T-helper 17 cell (primary cell): ENCODE results near the gene OPN1SW. TPM values are rescaled to one million over a fixed set of nuclear protein-coding genes. Genes with fewer than 3 reads are reported as not detected.

Experiments
- ATAC-seq: fragments of 150-1000 bp; cut with Tn5 transposase; 2 replicates; pipeline ENCODE4 v1.10.0; 2021; ENCODE audit warnings: mild to moderate bottlenecking, moderate library complexity
- DNase-seq, 3 donors: peaks; one replicate each; pipeline versions ENCODE4 v3.0.0 to v3.0.0-alpha.2; 2020 to 2021
- H3K9me3 ChIP-seq: one replicate; pipeline ENCODE4 v1.7.0; 2013; ENCODE audit warnings: low read length, mild to moderate bottlenecking; ENCODE audit not compliant: control insufficient read depth, poor library complexity, severe bottlenecking
- H3K27ac Mint-ChIP-seq: one replicate; pipeline ENCODE4 v1.8.0; 2022; ENCODE audit warnings: mild to moderate bottlenecking, moderate library complexity, mixed read lengths
- H3K27me3 Mint-ChIP-seq: one replicate; pipeline ENCODE4 v1.8.0; 2022; ENCODE audit warnings: mixed read lengths
- H3K36me3 Mint-ChIP-seq: one replicate; pipeline ENCODE4 v1.8.0; 2022; ENCODE audit warnings: low read depth, mixed read lengths
- H3K4me1 Mint-ChIP-seq: one replicate; pipeline ENCODE4 v1.8.0; 2022; ENCODE audit warnings: mild to moderate bottlenecking, mixed read lengths
- H3K4me3 Mint-ChIP-seq: one replicate; pipeline ENCODE4 v1.8.0; 2022; ENCODE audit warnings: mild to moderate bottlenecking, moderate library complexity, mixed read lengths
- total RNA-seq, 4 donors: library from RNA in 2 of 4; stranded (reverse) in 2 of 4; gene quantifications; one replicate each; pipeline ENCODE4 v1.2.3 and lab custom pipeline; 2022 to 2026

OPN1SW gene
- total RNA-seq, 2 donors from 2014 or later, result not detected

DNA sequence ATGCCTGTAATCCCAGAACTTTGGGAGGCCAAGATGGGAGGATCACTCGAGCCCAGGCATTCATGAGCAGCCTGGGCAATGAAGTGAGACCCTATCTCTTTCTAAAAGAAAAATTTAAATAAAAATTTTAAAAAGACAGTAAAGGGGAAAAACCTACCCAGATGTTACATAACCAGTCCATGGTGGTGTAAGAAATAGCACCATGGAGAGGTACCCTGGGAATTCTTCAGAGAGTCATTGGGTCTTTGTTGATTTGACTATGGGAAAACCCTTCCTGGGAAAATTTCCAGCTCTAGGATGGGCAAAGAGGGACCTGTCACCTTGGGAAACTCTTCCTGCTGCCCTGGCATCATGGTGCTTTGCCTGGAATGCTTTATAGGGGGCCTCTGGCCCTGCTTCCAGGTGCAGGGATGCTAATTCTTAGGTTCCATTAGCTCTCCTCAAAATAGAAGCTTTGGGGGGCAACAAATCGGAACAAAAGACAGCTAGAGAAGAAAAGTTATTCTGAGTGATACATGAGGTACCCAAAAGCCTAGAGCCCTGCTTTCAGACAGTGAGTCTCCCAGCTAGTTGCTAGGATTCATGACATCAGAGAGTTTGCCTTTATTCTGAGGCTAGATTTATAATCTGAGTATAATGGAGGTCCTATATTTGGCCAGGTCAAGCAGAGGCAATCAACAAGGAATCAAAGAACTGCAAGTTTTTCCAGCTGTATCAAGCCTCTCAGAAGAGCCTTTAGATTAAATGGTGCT, 26.2 kb upstream of the OPN1SW start:
- ATAC-seq, result no peak
- no peak for DNase-seq
- Mint-ChIP-seq H3K4me3 (no peak overlapping the region), H3K4me1 (peaks cover 2% of the 10 kb centered on the region), H3K27me3 (no peaks in the 10 kb centered on the region), H3K36me3 (peaks cover 8% of the 10 kb centered on the region), H3K27ac (peak overlapping the region; percentile 81)
- no peaks in the 10 kb centered on the region for H3K9me3 ChIP-seq

GRCh38 chr7:128801003-128801402, 25.4 kb upstream of the OPN1SW start:
- H3K9me3 ChIP-seq, result no peaks in the 10 kb centered on the region
- H3K27ac Mint-ChIP-seq, result peak overlapping the region; percentile 81
- no peaks in the 10 kb centered on the region for H3K27me3 Mint-ChIP-seq
- H3K36me3 Mint-ChIP-seq, result peaks cover 6% of the 10 kb centered on the region
- ATAC-seq, result no peak
- peaks cover 2% of the 10 kb centered on the region for H3K4me1 Mint-ChIP-seq
- no peak overlapping the region for H3K4me3 Mint-ChIP-seq
- no peak for DNase-seq

DNA sequence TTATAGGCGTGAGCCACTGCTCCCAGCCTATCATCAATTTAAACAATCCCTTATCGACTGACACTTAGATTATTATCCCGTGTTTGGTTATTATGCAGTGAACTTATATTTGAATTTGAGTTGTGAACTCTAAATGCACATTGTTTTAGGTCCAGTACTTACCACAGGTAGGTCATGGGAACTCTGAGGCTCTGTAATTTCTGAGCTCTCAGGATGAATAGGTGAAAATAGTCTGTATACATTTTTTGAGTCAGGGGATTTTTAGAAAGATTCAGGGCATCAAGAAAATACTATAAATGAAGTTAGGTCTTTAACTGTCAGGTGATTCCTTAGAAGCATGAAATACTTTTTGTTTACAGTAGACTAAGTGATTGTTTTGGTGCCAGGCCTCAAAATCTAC, 25.0 kb upstream of the OPN1SW start:
- DNase-seq (no peak), ATAC-seq (no peak)
- Mint-ChIP-seq H3K4me3 (no peak overlapping the region), H3K4me1 (peaks cover 2% of the 10 kb centered on the region), H3K27me3 (no peaks in the 10 kb centered on the region), H3K27ac (no peak overlapping the region), H3K36me3 (peaks cover 6% of the 10 kb centered on the region)
- no peaks in the 10 kb centered on the region for H3K9me3 ChIP-seq

DNA sequence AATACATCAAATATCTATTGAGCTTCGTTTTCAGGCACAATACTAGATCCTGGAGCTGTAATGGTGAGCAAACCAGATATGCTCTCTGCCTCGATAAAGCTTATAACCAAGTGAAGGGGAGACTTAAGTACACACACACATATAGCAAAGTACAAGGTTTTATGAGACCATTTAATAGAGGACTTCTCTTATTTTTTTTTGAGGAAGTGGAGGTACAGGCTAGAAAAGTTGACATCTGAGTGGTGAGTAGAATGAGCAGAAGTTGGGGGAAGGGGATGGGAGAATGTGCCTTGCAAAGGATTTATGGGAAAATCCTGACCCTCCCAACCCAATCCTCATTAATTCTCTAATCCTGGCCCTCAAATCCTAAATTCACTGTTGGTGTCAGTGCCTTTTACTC, 23.9 kb upstream of the OPN1SW start:
- H3K27me3 Mint-ChIP-seq, result no peaks in the 10 kb centered on the region
- no peak for DNase-seq
- no peak for ATAC-seq
- no peaks in the 10 kb centered on the region for H3K9me3 ChIP-seq
- H3K4me3 Mint-ChIP-seq, result no peak overlapping the region
- peaks cover 2% of the 10 kb centered on the region for H3K4me1 Mint-ChIP-seq
- H3K36me3 Mint-ChIP-seq, result peaks cover 8% of the 10 kb centered on the region
- H3K27ac Mint-ChIP-seq, result no peak overlapping the region

- Mint-ChIP-seq H3K27ac (no peak overlapping the region), H3K36me3 (peaks cover 9% of the 10 kb centered on the region), H3K4me1 (peaks cover 8% of the 10 kb centered on the region), H3K4me3 (no peak overlapping the region), H3K27me3 (no peaks in the 10 kb centered on the region)
- H3K9me3 ChIP-seq, result no peaks in the 10 kb centered on the region
- ATAC-seq (no peak), DNase-seq (no peak)
Measured at GRCh38 chr7:128796327-128796726, 20.7 kb upstream of the OPN1SW start.

DNA sequence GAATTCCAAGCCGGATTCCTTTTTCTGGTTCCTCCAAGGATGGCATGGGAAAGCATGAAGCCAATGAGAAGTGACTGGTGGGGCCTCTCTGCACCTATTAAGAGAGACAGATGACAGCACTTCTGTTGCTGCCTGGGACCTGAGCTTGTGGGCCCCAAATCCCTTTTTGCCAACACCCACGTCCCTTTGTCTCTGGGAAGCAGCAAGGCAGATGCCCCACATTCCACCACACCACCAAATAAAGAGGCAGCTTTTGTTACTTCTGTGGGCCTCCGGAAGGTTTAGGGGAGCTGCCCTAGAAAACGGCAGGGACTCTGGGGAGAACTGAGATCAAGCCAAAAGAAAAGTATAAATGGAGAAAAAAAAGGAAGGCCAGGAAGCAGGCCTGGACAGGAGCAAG, 19.5 kb upstream of the OPN1SW start:
- no peak overlapping the region for H3K27ac Mint-ChIP-seq
- ATAC-seq, result no peak
- no peak for DNase-seq
- no peaks in the 10 kb centered on the region for H3K27me3 Mint-ChIP-seq
- peaks cover 13% of the 10 kb centered on the region for H3K4me1 Mint-ChIP-seq
- H3K36me3 Mint-ChIP-seq, result peaks cover 4% of the 10 kb centered on the region
- H3K9me3 ChIP-seq, result no peaks in the 10 kb centered on the region
- H3K4me3 Mint-ChIP-seq, result no peak overlapping the region

- peaks cover 13% of the 10 kb centered on the region for H3K4me1 Mint-ChIP-seq
- no peaks in the 10 kb centered on the region for H3K9me3 ChIP-seq
- no peak for DNase-seq
- H3K27me3 Mint-ChIP-seq, result no peaks in the 10 kb centered on the region
- H3K4me3 Mint-ChIP-seq, result no peak overlapping the region
- H3K27ac Mint-ChIP-seq, result peak overlapping the region; percentile 37
- ATAC-seq, result no peak
- peaks cover 4% of the 10 kb centered on the region for H3K36me3 Mint-ChIP-seq
Measured at GRCh38 chr7:128794436-128794835, 18.8 kb upstream of the OPN1SW start.

DNA sequence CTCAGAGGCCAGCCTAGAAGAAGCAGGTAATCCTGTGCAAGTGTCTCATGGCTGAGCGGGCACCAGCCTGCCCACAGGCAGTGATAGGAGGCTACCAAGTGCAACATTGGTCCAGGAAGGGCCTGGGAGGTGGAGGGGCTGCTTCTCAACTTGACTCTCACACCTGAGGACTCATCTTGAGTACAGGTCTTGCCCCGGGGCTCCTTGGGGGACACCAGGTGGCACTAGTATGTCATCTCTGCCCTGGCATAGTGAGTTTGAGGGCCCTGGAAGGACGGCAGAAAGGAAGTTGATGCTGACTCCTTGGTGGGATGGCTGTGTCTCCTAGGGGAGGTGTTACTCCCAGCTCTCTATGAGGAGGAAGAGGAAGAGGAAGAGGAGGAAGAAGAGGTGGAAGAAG, 18.4 kb upstream of the OPN1SW start:
- H3K4me1 Mint-ChIP-seq, result peaks cover 16% of the 10 kb centered on the region
- ATAC-seq (no peak), DNase-seq (no peak)
- peak overlapping the region; percentile 37 for H3K27ac Mint-ChIP-seq
- H3K27me3 Mint-ChIP-seq, result no peaks in the 10 kb centered on the region
- no peaks in the 10 kb centered on the region for H3K9me3 ChIP-seq
- H3K4me3 Mint-ChIP-seq, result no peak overlapping the region
- peaks cover 4% of the 10 kb centered on the region for H3K36me3 Mint-ChIP-seq

DNA sequence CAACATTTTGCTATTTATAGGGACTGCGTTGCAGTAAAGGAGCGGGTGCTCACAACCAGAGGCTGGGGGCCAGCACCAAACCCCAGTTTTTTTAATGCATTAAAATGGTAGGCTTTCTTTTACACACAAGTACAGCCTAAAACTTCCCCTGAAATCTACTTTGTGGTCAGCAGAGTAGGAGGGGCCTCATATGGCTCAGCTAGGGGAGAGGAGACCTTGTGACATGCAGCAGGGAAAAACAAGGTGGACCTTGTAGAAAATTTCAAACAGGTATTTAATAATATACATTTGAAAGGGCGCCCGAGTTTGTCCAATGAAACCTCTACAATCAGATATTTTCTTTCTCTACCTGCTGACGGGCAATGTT, 17.6 kb upstream of the OPN1SW start:
- H3K27ac Mint-ChIP-seq, result no peak overlapping the region
- H3K27me3 Mint-ChIP-seq, result no peaks in the 10 kb centered on the region
- peaks cover 16% of the 10 kb centered on the region for H3K4me1 Mint-ChIP-seq
- no peaks in the 10 kb centered on the region for H3K9me3 ChIP-seq
- ATAC-seq (no peak), DNase-seq (no peak)
- H3K4me3 Mint-ChIP-seq, result no peak overlapping the region
- peaks cover 4% of the 10 kb centered on the region for H3K36me3 Mint-ChIP-seq

DNA sequence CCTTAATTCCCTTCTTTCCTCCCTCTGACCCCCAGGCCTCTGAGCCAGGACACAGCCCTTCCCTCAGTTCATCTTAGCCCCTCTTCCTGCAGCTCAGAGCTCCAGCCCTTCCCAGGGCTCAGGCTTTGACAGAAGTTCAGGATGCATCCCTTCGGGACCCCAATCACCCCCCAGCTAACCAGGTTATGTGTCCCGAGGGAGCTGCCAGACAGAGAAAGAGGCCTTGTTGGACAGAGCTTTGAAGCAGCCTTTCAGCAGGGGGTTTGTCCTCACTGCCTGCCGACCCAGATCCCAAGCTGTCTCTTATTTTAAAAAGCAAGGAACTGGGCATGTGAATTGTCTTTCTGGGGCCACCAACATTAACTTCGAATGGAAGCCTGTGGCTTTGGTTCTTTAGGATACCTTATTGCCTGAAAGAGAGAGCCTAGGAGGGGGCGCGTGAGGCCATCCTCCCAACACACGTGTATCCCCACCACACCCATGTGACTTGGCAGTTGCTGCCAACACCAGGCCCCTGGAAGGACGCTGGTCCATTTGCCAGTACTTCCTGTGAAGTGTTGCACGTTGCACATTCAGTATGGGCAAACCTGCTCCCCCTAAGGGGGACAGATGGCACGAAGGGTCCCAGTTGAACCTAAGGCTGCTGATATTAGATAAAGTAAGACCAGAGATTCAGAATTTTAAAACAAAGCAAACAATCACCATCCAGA, 17.0 kb upstream of the OPN1SW start:
- H3K27me3 Mint-ChIP-seq, result no peaks in the 10 kb centered on the region
- peak overlapping the region; percentile 91 for H3K4me3 Mint-ChIP-seq
- H3K27ac Mint-ChIP-seq, result no peak overlapping the region
- H3K4me1 Mint-ChIP-seq, result peaks cover 16% of the 10 kb centered on the region
- ATAC-seq (no peak), DNase-seq (no peak)
- no peaks in the 10 kb centered on the region for H3K9me3 ChIP-seq
- H3K36me3 Mint-ChIP-seq, result peaks cover 4% of the 10 kb centered on the region

- peaks cover 4% of the 10 kb centered on the region for H3K36me3 Mint-ChIP-seq
- no peak overlapping the region for H3K27ac Mint-ChIP-seq
- H3K27me3 Mint-ChIP-seq, result no peaks in the 10 kb centered on the region
- DNase-seq (no peak), ATAC-seq (no peak)
- H3K4me3 Mint-ChIP-seq, result peak overlapping the region; percentile 91
- peaks cover 18% of the 10 kb centered on the region for H3K4me1 Mint-ChIP-seq
- no peaks in the 10 kb centered on the region for H3K9me3 ChIP-seq
Measured at GRCh38 chr7:128791972-128792327, 16.4 kb upstream of the OPN1SW start.

DNA sequence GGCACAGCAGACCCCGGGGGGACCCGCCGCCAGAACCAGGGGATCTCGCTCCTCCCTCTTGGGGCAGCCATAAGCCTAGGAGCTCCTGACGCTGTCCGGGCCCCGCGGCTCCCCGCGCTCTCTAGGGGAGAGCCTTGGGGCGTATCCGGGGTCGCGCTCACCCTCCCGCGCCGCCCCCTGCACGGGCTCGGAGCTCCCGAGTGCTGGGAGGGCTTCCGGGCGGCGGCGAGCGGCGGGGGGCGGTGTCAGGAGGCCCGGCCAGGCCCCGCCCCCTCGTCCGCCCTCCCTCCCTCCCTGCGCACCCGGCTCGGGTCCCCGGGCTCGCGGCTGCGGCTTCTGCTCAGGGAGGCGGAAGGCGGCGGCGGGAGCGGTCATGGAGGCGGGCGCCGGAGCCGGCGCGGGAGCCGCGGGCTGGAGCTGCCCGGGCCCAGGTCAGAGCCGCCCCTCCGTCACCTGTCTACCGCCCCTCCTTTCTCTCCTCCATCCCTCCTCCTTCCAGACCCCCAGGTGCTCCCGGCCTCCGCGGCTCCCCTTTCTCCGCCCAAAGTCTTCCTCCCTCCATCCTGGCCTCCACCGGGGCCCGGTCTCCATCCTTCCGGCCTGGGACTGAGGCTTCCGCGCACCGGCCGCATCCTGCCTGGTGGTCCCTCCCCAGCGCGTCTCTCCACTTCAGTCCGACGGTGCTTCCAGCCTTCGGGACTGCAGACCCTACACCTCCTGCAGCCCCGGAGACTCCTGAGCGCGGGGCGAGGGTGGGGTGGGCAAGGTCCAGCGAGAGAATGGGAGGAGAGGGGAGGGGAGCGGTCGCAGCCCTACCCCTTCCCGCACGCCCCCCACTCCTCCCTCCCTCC, 15.8 kb upstream of the OPN1SW start, which contains the start of gene CCDC136:
CCDC136 (plus strand) TSS at position 848 of the 851 bp plus-strand sequence. CDS start 444 bp downstream, outside the sequence.
- Mint-ChIP-seq H3K36me3 (peaks cover 4% of the 10 kb centered on the region), H3K4me3 (peak within 1 kb of the TSS; percentile 93), H3K4me1 (peaks cover 18% of the 10 kb centered on the region), H3K27me3 (no peaks in the 10 kb centered on the region), H3K27ac (no peak within 1 kb of the TSS)
- no peaks in the 10 kb centered on the region for H3K9me3 ChIP-seq
- peak; percentile 54 to 82 (median 80) for DNase-seq
- peak; percentile 90 for ATAC-seq

DNA sequence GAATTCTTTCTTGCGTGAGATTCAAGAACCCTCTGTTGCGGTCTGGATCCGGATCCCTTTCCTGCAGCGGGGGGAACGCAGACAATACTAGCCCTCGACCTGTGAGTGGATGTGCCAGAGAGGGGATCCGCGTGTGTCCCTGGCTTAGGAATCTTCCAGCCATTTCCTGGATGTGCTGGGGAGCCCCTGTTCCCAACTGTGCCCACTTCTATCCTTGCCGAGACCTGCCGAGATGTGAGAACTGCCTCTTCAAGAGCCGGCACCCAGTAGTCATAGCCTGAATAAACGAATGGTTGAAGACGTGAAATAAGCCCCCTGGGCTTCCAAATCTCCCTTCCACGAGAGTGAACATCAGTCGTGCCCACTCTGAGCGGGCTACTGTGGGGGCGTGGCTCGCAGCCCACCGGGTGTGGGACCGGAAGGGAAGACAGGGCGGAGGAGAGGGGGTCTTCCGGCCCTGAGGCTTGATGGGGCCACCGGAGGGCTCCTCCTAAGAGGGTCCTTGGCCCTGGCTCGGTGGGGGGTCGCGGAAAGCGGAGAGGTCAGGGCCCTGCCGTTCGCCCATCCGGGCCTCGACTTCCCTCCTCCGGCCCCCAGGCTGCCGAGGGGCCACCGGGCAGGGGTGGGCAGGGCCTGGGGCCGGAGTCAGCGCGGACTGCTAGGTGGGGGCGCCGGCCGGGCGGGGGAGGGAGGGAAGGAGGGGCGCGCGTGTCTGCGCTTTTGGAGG, 14.9 kb upstream of the OPN1SW start:
- Mint-ChIP-seq H3K4me3 (peak overlapping the region; percentile 93), H3K4me1 (peaks cover 18% of the 10 kb centered on the region), H3K27ac (peak overlapping the region; percentile 83), H3K36me3 (peaks cover 4% of the 10 kb centered on the region), H3K27me3 (no peaks in the 10 kb centered on the region)
- DNase-seq (no peak), ATAC-seq (no peak)
- H3K9me3 ChIP-seq, result no peaks in the 10 kb centered on the region
